Smooth muscle cell (in vitro differentiated cells): ENCODE measurements around the gene TMEM11. TPM values are rescaled to one million over a fixed set of nuclear protein-coding genes. Genes with fewer than 3 reads are reported as not detected.

Source experiments
- DNase-seq: peaks from one replicate; lab custom pipeline; 2025; ENCODE audit not compliant: unreplicated experiment; lab: John Stamatoyannopoulos, UW
- H2AFZ ChIP-seq: fragments of 200-600 bp; sonication (generic); 2 replicates; pipeline ENCODE4 v1.6.0; 2016; ENCODE audit warnings: antibody characterized with exemption, low read depth, mild to moderate bottlenecking
- H3F3A ChIP-seq: fragments of 200-600 bp; sonication (generic); 2 replicates; pipeline ENCODE4 v1.6.0; 2017; ENCODE audit warnings: antibody characterized with exemption, low read depth
- H3K27ac ChIP-seq: fragments of 200-600 bp; sonication (generic); 2 replicates; pipeline ENCODE4 v1.5.1; 2016; ENCODE audit warnings: low read depth, mild to moderate bottlenecking
- H3K27me3 ChIP-seq: fragments of 200-600 bp; sonication (generic); 2 replicates; pipeline ENCODE4 v1.6.1; 2016; ENCODE audit warnings: low read depth, mild to moderate bottlenecking
- H3K36me3 ChIP-seq: fragments of 200-600 bp; sonication (generic); 2 replicates; pipeline ENCODE4 v1.5.1; 2016; ENCODE audit warnings: low read depth
- H3K4me1 ChIP-seq: fragments of 200-600 bp; sonication (generic); 2 replicates; pipeline ENCODE4 v1.5.1; 2016; ENCODE audit warnings: low read depth
- H3K4me2 ChIP-seq: fragments of 200-600 bp; sonication (generic); 2 replicates; pipeline ENCODE4 v1.6.0; 2016; ENCODE audit warnings: mild to moderate bottlenecking
- H3K4me3 ChIP-seq: fragments of 200-600 bp; sonication (generic); 2 replicates; pipeline ENCODE4 v1.5.1; 2016; ENCODE audit warnings: mild to moderate bottlenecking
- H3K79me2 ChIP-seq: fragments of 200-600 bp; sonication (generic); 2 replicates; pipeline ENCODE4 v1.6.0; 2016; ENCODE audit warnings: low read depth, mild to moderate bottlenecking
- H3K9ac ChIP-seq: fragments of 200-600 bp; sonication (generic); 2 replicates; pipeline ENCODE4 v1.6.0; 2016; ENCODE audit warnings: low read depth
- H3K9me3 ChIP-seq: fragments of 200-600 bp; sonication (generic); replicated peaks from 2 replicates; pipeline ENCODE4 v1.5.1; 2016; ENCODE audit warnings: low read depth
- H4K20me1 ChIP-seq: fragments of 200-600 bp; sonication (generic); 2 replicates; pipeline ENCODE4 v1.6.0; 2016; ENCODE audit warnings: low read depth
- WGBS: methylation state at CpG from one replicate; pipeline ENCODE4 v1.1.7; 2016; ENCODE audit warnings: low lambda C conversion rate; 5-methylcytosine and 5-hydroxymethylcytosine counted together
- polyA plus RNA-seq: library from polyadenylated mRNA; unstranded; fragments of >200 nt; fragmentation: Nextera tagmentation; extraction: Ambion mirVana; gene quantifications from 2 replicates; pipeline ENCODE4 v1.2.1, GENCODE V29; 2016
- total RNA-seq: library from RNA; depleted of rRNA; stranded (reverse); fragments of >200 nt; gene quantifications from 2 replicates; pipeline ENCODE4 v1.2.3, GENCODE V29; 2014
- TF ChIP-seq, protein P1 (sequence below): fragments of 200-600 bp; sonication (generic); IDR thresholded peaks from 2 replicates; pipeline ENCODE4 v1.5.1; 2017; ENCODE audit warnings: borderline replicate concordance, mild to moderate bottlenecking, antibody characterized with exemption; ENCODE audit not compliant: insufficient read depth, poor library complexity, severe bottlenecking

TMEM11 gene
- total and polyA plus RNA-seq, 2 experiments from 2014 or later: 24.0 to 80.3 TPM

DNA sequence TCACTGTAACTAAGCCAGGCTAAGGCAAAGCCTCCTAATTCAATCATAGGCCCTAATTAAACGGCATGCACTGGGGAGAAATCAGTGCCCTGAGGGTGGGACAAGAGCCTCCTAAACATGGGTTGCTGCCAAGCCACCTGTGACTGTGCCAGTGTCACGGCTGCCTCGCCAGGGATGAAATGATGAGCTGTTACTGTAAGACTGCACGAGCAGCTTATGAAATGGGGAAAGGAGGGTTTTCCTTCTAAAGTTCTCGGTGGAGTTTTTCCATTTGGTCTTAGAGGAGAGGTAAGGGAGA, 12.7 kb downstream of the TMEM11 start:
- TF ChIP-seq, protein P1, sequence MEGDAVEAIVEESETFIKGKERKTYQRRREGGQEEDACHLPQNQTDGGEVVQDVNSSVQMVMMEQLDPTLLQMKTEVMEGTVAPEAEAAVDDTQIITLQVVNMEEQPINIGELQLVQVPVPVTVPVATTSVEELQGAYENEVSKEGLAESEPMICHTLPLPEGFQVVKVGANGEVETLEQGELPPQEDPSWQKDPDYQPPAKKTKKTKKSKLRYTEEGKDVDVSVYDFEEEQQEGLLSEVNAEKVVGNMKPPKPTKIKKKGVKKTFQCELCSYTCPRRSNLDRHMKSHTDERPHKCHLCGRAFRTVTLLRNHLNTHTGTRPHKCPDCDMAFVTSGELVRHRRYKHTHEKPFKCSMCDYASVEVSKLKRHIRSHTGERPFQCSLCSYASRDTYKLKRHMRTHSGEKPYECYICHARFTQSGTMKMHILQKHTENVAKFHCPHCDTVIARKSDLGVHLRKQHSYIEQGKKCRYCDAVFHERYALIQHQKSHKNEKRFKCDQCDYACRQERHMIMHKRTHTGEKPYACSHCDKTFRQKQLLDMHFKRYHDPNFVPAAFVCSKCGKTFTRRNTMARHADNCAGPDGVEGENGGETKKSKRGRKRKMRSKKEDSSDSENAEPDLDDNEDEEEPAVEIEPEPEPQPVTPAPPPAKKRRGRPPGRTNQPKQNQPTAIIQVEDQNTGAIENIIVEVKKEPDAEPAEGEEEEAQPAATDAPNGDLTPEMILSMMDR: no peak
- H3F3A ChIP-seq: peaks cover 5% of the 10 kb centered on the region
- no peak overlapping the region for H2AFZ ChIP-seq
- H3K27me3 ChIP-seq: no peaks in the 10 kb centered on the region
- no peak overlapping the region for H3K27ac ChIP-seq
- no peak overlapping the region for H3K4me2 ChIP-seq
- DNase-seq: no peak
- H3K36me3 ChIP-seq: no peaks in the 10 kb centered on the region
- H3K4me3 ChIP-seq: no peak overlapping the region
- H4K20me1 ChIP-seq: peaks cover 100% of the 10 kb centered on the region
- H3K9ac ChIP-seq: no peak overlapping the region
- 69% methylated on average over 5 of the region's 5 CpGs for WGBS
- H3K79me2 ChIP-seq: peaks cover 76% of the 10 kb centered on the region
- H3K4me1 ChIP-seq: peaks cover 11% of the 10 kb centered on the region
- H3K9me3 ChIP-seq: no peaks in the 10 kb centered on the region

GRCh38 chr17:21200590-21201297, 13.2 kb downstream of the TMEM11 start:
- no peak overlapping the region for H3K4me3 ChIP-seq
- no peak overlapping the region for H3K27ac ChIP-seq
- DNase-seq: no peak
- 96% methylated on average over 15 of the region's 15 CpGs for WGBS
- H3K4me2 ChIP-seq: peak overlapping the region; percentile 12
- H3K4me1 ChIP-seq: peaks cover 11% of the 10 kb centered on the region
- H3K79me2 ChIP-seq: peaks cover 71% of the 10 kb centered on the region
- no peak overlapping the region for H2AFZ ChIP-seq
- TF ChIP-seq, protein P1: no peak
- H4K20me1 ChIP-seq: peaks cover 100% of the 10 kb centered on the region
- H3K9ac ChIP-seq: no peak overlapping the region
- peaks cover 5% of the 10 kb centered on the region for H3F3A ChIP-seq
- no peaks in the 10 kb centered on the region for H3K27me3 ChIP-seq
- H3K9me3 ChIP-seq: no peaks in the 10 kb centered on the region
- no peaks in the 10 kb centered on the region for H3K36me3 ChIP-seq

DNA sequence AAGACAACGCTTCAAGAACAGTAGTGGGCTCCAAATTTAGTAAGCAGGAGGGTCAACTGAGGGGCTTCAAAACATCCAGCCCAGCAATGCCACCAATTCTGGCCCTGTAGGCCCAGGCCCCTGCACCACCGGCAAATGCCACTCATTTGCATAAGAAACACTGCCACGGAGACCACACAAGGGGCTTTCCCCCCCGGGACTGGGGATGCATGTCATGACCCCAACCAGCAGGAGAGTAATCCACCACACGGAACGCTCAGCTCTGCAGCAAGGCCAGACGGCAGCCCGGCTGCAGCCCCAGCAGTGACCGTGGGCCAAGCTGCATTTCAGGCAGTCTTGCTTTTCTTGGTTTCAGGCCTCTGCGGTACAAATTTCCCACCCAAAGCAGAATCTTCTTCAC, 14.1 kb downstream of the TMEM11 start:
- peaks cover 11% of the 10 kb centered on the region for H3K4me1 ChIP-seq
- H3K36me3 ChIP-seq: no peaks in the 10 kb centered on the region
- H2AFZ ChIP-seq: no peak overlapping the region
- peak overlapping the region; percentile 70 for H3K4me2 ChIP-seq
- DNase-seq: no peak
- TF ChIP-seq, protein P1: no peak
- H3K27ac ChIP-seq: peak overlapping the region; percentile 47
- H4K20me1 ChIP-seq: peaks cover 100% of the 10 kb centered on the region
- no peak overlapping the region for H3K4me3 ChIP-seq
- no peak overlapping the region for H3K9ac ChIP-seq
- no peaks in the 10 kb centered on the region for H3K27me3 ChIP-seq
- peaks cover 62% of the 10 kb centered on the region for H3K79me2 ChIP-seq
- H3K9me3 ChIP-seq: no peaks in the 10 kb centered on the region
- H3F3A ChIP-seq: peaks cover 5% of the 10 kb centered on the region
- WGBS: 45% methylated on average over 10 of the region's 10 CpGs

GRCh38 chr17:21199311-21199710, 14.7 kb downstream of the TMEM11 start:
- H2AFZ ChIP-seq: no peak overlapping the region
- peaks cover 5% of the 10 kb centered on the region for H3F3A ChIP-seq
- H3K4me1 ChIP-seq: peaks cover 11% of the 10 kb centered on the region
- H3K9ac ChIP-seq: no peak overlapping the region
- no peaks in the 10 kb centered on the region for H3K36me3 ChIP-seq
- peaks cover 57% of the 10 kb centered on the region for H3K79me2 ChIP-seq
- H3K4me2 ChIP-seq: peak overlapping the region; percentile 70
- no peak overlapping the region for H3K4me3 ChIP-seq
- H3K9me3 ChIP-seq: no peaks in the 10 kb centered on the region
- H4K20me1 ChIP-seq: peaks cover 100% of the 10 kb centered on the region
- H3K27me3 ChIP-seq: no peaks in the 10 kb centered on the region
- DNase-seq: no peak
- TF ChIP-seq, protein P1: no peak
- 4% methylated on average over 9 of the region's 9 CpGs for WGBS
- H3K27ac ChIP-seq: peak overlapping the region; percentile 47
